Measurements from ENCODE around the gene LHX8.

DNA sequence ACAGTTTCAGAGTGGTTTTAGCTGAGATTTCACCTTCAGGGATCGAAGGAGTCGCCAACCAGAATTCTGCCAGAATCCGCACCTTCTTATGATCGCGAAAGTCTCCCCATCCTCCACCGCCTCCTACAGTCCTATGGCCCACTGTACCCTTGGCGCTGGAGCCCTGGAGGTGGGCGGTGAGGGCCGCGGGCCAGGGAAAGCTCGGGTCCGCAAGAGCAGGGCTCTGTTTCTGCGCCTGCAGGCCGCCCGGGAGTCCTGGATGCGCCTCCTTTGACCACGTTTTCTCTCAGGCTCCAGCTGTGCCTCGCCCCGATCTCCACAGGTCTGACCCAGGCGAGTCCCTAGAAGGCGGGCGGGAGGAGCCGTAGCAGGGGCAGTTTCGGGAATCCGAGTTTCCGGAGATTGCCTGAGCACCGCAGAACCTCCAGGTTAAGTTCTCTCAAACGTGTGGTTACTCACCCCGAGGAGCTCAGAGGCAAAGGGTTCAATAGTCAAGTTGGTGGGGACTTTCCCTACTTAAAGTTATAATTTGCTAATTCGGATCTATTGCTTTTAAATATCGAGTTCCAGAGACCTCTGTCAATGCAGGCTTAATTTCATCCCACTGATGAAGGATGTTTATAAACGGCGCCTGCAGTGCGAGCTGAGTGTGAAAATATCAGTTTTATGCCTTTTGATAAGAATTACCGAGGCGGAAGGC is 3.2 kb upstream of the LHX8 start:
- TF ChIP-seq, protein P1, sequence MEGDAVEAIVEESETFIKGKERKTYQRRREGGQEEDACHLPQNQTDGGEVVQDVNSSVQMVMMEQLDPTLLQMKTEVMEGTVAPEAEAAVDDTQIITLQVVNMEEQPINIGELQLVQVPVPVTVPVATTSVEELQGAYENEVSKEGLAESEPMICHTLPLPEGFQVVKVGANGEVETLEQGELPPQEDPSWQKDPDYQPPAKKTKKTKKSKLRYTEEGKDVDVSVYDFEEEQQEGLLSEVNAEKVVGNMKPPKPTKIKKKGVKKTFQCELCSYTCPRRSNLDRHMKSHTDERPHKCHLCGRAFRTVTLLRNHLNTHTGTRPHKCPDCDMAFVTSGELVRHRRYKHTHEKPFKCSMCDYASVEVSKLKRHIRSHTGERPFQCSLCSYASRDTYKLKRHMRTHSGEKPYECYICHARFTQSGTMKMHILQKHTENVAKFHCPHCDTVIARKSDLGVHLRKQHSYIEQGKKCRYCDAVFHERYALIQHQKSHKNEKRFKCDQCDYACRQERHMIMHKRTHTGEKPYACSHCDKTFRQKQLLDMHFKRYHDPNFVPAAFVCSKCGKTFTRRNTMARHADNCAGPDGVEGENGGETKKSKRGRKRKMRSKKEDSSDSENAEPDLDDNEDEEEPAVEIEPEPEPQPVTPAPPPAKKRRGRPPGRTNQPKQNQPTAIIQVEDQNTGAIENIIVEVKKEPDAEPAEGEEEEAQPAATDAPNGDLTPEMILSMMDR (IDR thresholded peaks at IDR 0.05), result no peak
- no peak for TF ChIP-seq POLR2A (IDR thresholded peaks at IDR 0.05)

Measured in uterus (tissue), 2 donors.